Measurements from ENCODE around the gene NSMCE1.

GRCh38 chr16:27308792-27309191 is 40.2 kb upstream of the NSMCE1 start:
- TF ChIP-seq CTCF (IDR thresholded peaks at IDR 0.05 in 8 of 11, conservative IDR thresholded peaks at IDR 0.05 in 3 of 11) = no peak
- TF ChIP-seq POLR2A (IDR thresholded peaks at IDR 0.05) = no peak

Measured in spleen (tissue), 7 donors.